ENCODE results near the gene MAGEA9.
"Not testable (repeated sequence)": the region's sequence is repeated elsewhere in the genome, so short reads cannot be mapped to it uniquely, and the experiment has no call there.

The MAGEA9 gene

DNA sequence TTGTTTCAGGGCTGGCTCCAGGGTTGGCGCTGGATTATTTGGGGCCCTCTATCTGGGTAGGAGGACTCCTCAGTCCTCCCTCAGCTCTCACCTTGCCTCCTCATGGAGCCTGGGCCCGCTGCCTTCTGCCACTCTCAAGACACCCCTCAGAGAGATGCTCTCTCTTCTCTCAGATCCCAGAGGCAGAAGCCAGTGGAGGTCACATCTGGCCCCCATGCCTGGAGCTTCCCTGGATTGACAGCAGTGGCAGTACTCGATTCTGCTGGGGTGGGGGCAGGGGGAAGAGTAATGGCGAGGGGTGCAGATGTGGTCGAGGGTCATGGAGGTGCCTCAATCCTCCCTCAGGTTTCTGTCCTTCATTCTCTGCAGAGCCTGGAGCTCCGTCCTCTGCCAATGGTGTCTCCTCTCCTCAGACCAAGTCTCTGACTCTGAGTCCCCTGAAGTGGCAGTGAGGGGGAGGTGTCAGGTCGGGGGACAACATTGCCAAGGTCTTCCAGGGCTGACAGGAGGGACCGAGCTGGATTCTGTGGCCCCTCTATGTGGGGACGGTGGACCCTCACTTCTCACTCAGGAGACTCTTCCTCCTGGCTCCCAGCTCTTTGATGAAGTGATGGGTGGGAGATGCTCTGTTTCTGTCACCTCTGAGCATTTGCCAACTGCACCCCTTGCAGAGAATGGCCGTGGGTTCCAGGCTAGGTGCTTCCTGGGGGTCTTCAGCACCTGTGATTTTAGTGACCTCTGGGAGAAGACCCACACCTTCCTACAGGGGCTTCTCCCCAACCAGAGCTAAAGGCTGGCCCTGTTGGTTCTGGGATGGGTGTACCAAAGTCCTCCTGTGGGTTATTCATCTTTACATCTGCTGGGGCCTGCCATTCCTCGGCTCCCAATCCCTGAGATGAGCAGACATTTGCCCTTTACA, 18.8 kb upstream of the MAGEA9 start:
- H3K36me3 ChIP-seq (ENCODE audit: insufficient read depth, low read length) = no peaks in the 10 kb centered on the region
- no peaks in the 10 kb centered on the region for H3K27me3 ChIP-seq (ENCODE audit: insufficient read depth, low read length)
- H3K4me1 ChIP-seq (ENCODE audit: control insufficient read depth, insufficient read depth, low read length, unreplicated experiment) = no peaks in the 10 kb centered on the region
- no peaks in the 10 kb centered on the region for H3K79me2 ChIP-seq (ENCODE audit: control insufficient read depth, insufficient read depth, low read length, unreplicated experiment)
- H3K27ac ChIP-seq (ENCODE audit: low read depth, low read length) = no peak overlapping the region
- no peak overlapping the region for H3K4me3 ChIP-seq (ENCODE audit: low read depth, low read length)
- H2AFZ ChIP-seq (ENCODE audit: low read length, unreplicated experiment) = no peak overlapping the region

DNA sequence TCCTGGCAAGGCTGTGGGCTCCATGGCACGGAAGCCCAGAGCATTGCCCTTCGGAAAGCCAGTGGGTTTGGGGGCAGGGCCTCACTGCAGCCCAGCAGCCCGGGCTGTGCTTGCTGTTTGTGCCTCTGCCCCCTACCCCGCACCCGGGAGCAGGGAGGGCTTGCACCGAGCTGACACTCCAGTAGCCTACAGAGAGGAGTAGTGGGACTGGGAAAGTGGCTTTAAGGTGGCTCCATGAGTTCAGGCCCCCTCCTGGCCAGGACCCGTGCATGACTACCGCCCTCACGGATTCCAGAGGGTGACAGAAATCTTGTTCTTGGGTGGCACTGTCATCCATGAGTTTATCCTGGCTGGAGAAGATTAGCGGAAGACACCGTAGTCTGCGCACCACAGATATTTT, 11.4 kb upstream of the MAGEA9 start:
- H2AFZ ChIP-seq (ENCODE audit: low read length, unreplicated experiment); H3K27ac ChIP-seq (ENCODE audit: low read depth, low read length); H3K4me1 ChIP-seq (ENCODE audit: control insufficient read depth, insufficient read depth, low read length, unreplicated experiment); H3K36me3 ChIP-seq (ENCODE audit: insufficient read depth, low read length); H3K27me3 ChIP-seq (ENCODE audit: insufficient read depth, low read length); H3K4me3 ChIP-seq (ENCODE audit: low read depth, low read length); H3K79me2 ChIP-seq (ENCODE audit: control insufficient read depth, insufficient read depth, low read length, unreplicated experiment): not testable (repeated sequence)

DNA sequence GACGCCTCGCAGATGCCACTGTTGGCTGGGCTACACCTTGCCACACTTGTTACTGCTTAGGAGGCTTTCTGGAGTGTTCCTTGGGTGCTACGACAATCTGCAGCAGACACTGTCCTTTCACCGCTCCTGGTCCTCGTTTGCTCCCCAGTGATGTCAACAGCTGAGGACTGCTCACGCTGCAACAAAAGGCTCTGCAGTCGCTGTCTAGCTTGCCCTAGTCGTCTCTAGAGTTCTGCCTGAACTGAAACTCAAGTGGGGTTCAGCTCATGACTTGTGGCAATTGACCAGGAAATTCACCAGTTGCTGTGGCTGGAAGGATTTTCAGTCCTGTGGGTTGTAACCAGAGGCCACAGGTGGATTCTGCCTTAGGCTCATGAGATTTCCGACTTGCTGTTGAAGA, 8.7 kb upstream of the MAGEA9 start:
- not testable (repeated sequence) for H3K4me3 ChIP-seq (ENCODE audit: low read depth, low read length); H3K27me3 ChIP-seq (ENCODE audit: insufficient read depth, low read length); H3K27ac ChIP-seq (ENCODE audit: low read depth, low read length); H3K4me1 ChIP-seq (ENCODE audit: control insufficient read depth, insufficient read depth, low read length, unreplicated experiment); H2AFZ ChIP-seq (ENCODE audit: low read length, unreplicated experiment); H3K36me3 ChIP-seq (ENCODE audit: insufficient read depth, low read length); H3K79me2 ChIP-seq (ENCODE audit: control insufficient read depth, insufficient read depth, low read length, unreplicated experiment)

DNA sequence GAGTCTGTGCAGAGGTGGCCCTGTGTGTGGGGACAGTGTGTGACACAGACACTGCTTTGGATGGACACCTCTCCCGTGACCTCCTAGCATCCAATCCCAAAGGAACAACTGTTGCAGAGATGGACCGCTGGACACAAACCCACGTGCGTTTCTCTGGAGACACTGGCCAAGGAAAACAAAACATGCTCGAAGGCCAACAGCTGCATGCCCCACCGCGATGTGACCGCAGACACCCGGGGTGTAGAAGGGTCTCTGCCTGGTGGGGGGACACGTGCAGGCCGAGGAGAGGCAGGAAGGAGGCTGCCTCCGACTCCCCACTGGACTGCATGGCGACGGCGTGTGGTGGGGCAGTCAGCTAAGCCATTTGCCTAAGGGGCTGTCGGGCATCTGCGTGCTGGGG, 8.0 kb upstream of the MAGEA9 start, which contains the start of gene HSFX1:
Gene HSFX1 (plus strand): TSS at position 301 of the 400 bp plus-strand sequence. CDS start 614 bp downstream, outside the sequence.
- H3K36me3 ChIP-seq (ENCODE audit: insufficient read depth, low read length); H3K27ac ChIP-seq (ENCODE audit: low read depth, low read length); H3K4me3 ChIP-seq (ENCODE audit: low read depth, low read length); H3K27me3 ChIP-seq (ENCODE audit: insufficient read depth, low read length); H3K4me1 ChIP-seq (ENCODE audit: control insufficient read depth, insufficient read depth, low read length, unreplicated experiment); H3K79me2 ChIP-seq (ENCODE audit: control insufficient read depth, insufficient read depth, low read length, unreplicated experiment); H2AFZ ChIP-seq (ENCODE audit: low read length, unreplicated experiment): not testable (repeated sequence)

DNA sequence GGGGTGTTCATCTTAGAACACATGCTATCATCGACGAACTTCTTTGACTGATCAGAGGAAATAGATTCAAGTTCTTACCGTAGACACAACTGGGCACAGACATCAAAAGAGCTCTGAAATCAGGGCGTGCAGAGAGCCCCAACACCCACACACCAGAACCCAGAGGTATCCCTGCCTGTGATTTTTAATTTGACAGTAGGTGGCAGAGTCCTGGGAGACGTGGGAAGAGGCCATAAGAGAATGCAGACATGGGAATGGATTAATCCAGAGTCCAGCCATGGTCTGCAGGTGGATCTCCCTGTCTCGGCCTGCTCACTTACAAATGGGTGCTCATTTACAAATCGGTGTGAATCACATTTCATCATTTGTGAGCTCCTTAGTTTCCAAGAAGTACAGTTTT, 3.7 kb upstream of the MAGEA9 start:
- H3K4me1 ChIP-seq (ENCODE audit: control insufficient read depth, insufficient read depth, low read length, unreplicated experiment); H3K27me3 ChIP-seq (ENCODE audit: insufficient read depth, low read length); H3K4me3 ChIP-seq (ENCODE audit: low read depth, low read length); H3K79me2 ChIP-seq (ENCODE audit: control insufficient read depth, insufficient read depth, low read length, unreplicated experiment); H3K36me3 ChIP-seq (ENCODE audit: insufficient read depth, low read length); H3K27ac ChIP-seq (ENCODE audit: low read depth, low read length); H2AFZ ChIP-seq (ENCODE audit: low read length, unreplicated experiment): not testable (repeated sequence)

DNA sequence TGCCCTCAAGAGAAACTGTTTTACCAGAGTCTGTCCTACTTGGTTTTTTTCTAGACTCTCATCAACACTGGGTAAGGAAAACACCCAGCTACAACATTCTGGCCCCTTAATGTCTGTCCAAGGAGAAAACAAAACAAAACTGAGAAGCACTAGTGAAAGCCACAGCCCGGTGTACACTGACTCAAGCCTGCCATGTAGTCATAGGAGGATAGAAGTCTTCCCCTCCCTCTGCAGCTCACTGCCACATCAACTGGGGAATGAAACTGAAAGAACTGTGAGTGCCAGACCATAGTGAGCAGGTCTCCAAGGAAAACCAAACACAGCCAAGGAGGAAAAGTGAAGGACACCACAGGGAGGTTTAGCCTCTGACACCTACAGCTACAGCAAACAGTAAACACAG, 13.8 kb downstream of the MAGEA9 start:
- H3K27me3 ChIP-seq (ENCODE audit: insufficient read depth, low read length); H3K4me3 ChIP-seq (ENCODE audit: low read depth, low read length); H3K79me2 ChIP-seq (ENCODE audit: control insufficient read depth, insufficient read depth, low read length, unreplicated experiment); H3K36me3 ChIP-seq (ENCODE audit: insufficient read depth, low read length); H2AFZ ChIP-seq (ENCODE audit: low read length, unreplicated experiment); H3K27ac ChIP-seq (ENCODE audit: low read depth, low read length); H3K4me1 ChIP-seq (ENCODE audit: control insufficient read depth, insufficient read depth, low read length, unreplicated experiment): not testable (repeated sequence)

DNA sequence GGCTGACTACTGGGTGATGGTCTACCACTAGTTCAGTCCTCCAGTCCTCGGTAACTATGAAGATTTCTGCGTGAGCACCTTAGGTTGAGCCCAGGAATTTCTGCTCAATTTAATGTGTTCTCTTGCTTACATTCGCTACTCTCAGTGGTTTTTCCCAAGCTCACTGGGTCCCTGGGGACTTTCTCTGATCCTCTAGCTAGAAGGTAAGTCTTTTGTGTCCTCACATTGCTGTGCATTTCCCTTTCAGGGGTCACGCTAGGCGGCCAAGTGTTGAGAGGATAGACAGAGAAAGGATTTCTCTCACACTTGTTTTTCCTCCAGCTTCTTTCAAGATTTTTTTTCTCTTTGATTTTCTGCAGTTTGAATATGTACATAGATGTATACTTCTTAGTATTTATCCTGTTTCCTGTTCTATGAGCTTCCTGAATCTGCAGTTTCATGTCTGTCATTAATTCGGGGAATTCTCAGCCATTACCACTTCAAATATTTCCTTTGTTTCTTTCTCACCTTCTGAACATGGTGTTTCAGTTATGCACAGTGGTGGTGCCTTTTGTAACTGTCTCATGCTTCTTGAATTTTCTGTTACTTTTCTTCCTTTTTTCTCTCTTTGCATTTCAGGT, 17.5 kb downstream of the MAGEA9 start:
- H3K4me3 ChIP-seq (ENCODE audit: low read depth, low read length) = no peak overlapping the region
- H3K79me2 ChIP-seq (ENCODE audit: control insufficient read depth, insufficient read depth, low read length, unreplicated experiment) = no peaks in the 10 kb centered on the region
- H3K4me1 ChIP-seq (ENCODE audit: control insufficient read depth, insufficient read depth, low read length, unreplicated experiment) = no peaks in the 10 kb centered on the region
- no peaks in the 10 kb centered on the region for H3K36me3 ChIP-seq (ENCODE audit: insufficient read depth, low read length)
- no peaks in the 10 kb centered on the region for H3K27me3 ChIP-seq (ENCODE audit: insufficient read depth, low read length)
- H2AFZ ChIP-seq (ENCODE audit: low read length, unreplicated experiment) = no peak overlapping the region
- no peak overlapping the region for H3K27ac ChIP-seq (ENCODE audit: low read depth, low read length)

DNA sequence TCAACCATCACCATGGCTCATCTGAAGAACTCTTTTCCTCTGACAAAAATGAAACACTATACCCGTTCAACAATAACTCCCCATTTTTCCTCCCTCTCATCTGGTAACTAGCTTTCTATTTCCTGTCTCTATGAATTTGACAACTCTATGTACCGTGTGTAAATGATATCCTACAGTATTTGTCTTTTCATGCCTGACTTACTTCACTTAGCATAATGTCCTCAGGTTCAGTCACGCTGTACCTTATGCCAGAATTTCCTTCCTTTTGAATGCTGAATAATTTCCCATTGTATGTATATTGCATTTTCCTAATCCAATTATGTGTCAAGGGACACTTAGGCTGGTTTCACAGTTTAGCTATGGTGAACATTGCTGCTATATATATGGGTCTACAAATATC, 18.2 kb downstream of the MAGEA9 start:
- no peak overlapping the region for H3K4me3 ChIP-seq (ENCODE audit: low read depth, low read length)
- H3K36me3 ChIP-seq (ENCODE audit: insufficient read depth, low read length) = no peaks in the 10 kb centered on the region
- H3K27me3 ChIP-seq (ENCODE audit: insufficient read depth, low read length) = no peaks in the 10 kb centered on the region
- no peak overlapping the region for H3K27ac ChIP-seq (ENCODE audit: low read depth, low read length)
- H2AFZ ChIP-seq (ENCODE audit: low read length, unreplicated experiment) = no peak overlapping the region
- H3K4me1 ChIP-seq (ENCODE audit: control insufficient read depth, insufficient read depth, low read length, unreplicated experiment) = no peaks in the 10 kb centered on the region
- no peaks in the 10 kb centered on the region for H3K79me2 ChIP-seq (ENCODE audit: control insufficient read depth, insufficient read depth, low read length, unreplicated experiment)

DNA sequence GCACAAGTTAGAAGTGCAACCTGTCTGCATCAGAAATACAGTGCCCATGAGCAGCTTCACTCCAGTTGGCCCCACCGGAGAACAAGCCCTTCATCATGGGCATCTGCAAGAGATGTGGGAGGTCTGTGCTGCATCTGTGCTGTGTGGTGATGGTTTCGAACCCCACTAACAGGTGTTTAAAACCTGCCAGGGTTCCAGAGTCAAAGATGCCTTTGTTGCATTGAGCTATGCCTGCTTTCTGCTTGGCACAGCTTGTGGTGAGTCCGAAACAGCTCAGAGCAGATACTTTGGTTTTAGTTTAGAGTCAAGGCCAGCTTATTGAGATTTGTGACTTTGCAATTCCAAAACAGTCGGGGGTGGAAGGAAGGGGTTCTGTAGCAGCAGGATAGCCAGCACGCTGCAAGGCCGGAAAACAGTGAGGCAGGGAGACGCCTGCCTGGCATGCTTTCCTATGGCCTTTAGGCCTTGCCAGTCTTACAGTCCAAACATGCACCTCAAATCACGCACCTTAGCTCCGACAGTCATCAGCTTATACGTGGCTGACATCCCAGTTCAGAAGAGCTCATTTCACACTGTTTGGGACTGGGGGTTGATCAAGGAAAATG, 21.8 kb downstream of the MAGEA9 start:
- Histone ChIP-seq H3K27ac (ENCODE audit: low read depth, low read length) (no peak overlapping the region), H3K79me2 (ENCODE audit: control insufficient read depth, insufficient read depth, low read length, unreplicated experiment) (no peaks in the 10 kb centered on the region), H3K36me3 (ENCODE audit: insufficient read depth, low read length) (no peaks in the 10 kb centered on the region), H3K4me3 (ENCODE audit: low read depth, low read length) (no peak overlapping the region), H2AFZ (ENCODE audit: low read length, unreplicated experiment) (no peak overlapping the region), H3K27me3 (ENCODE audit: insufficient read depth, low read length) (no peaks in the 10 kb centered on the region), H3K4me1 (ENCODE audit: control insufficient read depth, insufficient read depth, low read length, unreplicated experiment) (no peaks in the 10 kb centered on the region)

DNA sequence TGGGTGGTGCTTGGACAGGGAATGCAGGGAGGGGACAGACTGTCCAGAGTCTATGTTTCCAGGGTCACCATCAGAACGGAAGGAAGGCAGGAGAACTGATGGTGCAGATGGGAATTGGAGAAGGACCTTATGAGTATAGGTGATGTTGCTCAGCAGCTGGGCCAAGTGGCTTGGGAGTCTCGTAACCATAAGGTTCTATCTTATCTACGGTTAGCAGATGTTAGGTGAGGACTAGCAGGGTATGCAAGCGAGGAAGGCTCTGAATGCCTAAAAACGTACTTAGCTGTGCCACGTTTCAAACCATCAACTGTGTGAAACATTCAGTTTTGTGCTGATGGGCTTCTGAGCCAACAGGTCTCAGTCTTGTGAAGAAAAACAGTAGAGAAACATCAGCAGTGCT, 22.4 kb downstream of the MAGEA9 start:
- no peaks in the 10 kb centered on the region for H3K27me3 ChIP-seq (ENCODE audit: insufficient read depth, low read length)
- no peaks in the 10 kb centered on the region for H3K36me3 ChIP-seq (ENCODE audit: insufficient read depth, low read length)

More for the DNA sequence above, 22.4 kb downstream of the MAGEA9 start:
- Histone ChIP-seq H3K27ac (ENCODE audit: low read depth, low read length) (no peak overlapping the region), H3K4me1 (ENCODE audit: control insufficient read depth, insufficient read depth, low read length, unreplicated experiment) (no peaks in the 10 kb centered on the region), H2AFZ (ENCODE audit: low read length, unreplicated experiment) (no peak overlapping the region), H3K4me3 (ENCODE audit: low read depth, low read length) (no peak overlapping the region), H3K79me2 (ENCODE audit: control insufficient read depth, insufficient read depth, low read length, unreplicated experiment) (no peaks in the 10 kb centered on the region)

Measured in ACC112 (cell line).